Choroid plexus epithelial cell (primary cell): Measurements from ENCODE around the gene MMP24.
A peak's percentile ranks its signal among the peaks of the same experiment; 100 is the strongest.

ENCODE experiments used
- DNase-seq: peaks from one replicate; pipeline ENCODE4 v3.0.0-alpha.2; 2010; ENCODE audit warnings: low read depth
- H3K4me3 ChIP-seq: 2 replicates; pipeline ENCODE4 v1.5.1; 2011; ENCODE audit warnings: low read depth, mild to moderate bottlenecking, control low read depth, low read length, moderate library complexity
- TF ChIP-seq, protein P1 (sequence below): conservative IDR thresholded peaks from 2 replicates; pipeline ENCODE4 v1.5.1; 2011; ENCODE audit warnings: low read depth, mild to moderate bottlenecking, control low read depth, inconsistent platforms, low read length, moderate library complexity

MMP24 gene

DNA sequence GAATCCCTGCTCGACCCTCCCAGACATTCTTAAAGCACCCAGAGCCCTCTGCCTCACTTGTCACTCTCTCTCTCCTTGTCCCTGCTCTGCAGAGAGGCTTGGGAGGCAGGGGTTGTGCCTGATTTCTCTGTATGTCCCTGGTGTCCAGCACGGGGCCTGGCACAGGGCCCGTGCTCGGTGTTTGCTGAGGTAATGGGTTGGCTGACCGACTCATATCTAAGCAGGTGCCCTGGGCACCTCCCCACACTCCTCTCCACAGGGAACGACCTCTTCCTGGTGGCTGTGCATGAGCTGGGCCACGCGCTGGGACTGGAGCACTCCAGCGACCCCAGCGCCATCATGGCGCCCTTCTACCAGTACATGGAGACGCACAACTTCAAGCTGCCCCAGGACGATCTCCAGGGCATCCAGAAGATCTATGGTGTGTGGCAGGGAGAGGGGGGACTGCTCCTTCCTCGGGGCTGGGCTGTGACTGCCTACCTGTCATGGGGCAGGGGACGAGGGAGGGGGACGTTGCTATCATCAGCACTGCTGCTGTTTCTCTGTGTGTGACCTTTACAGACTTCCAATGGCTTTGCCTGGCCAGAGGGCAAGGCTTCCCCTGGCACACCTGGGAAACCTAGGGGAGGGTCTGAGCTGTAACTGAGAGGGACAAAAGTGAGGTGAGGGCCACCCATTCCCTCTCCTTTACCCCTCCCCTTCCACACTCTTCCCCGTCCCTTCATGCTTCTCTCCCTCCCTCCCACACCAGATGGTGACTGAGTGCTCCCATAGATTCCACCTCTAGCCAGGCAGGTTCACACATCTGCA, 37.2 kb downstream of the MMP24 start:
- TF ChIP-seq, protein P1, sequence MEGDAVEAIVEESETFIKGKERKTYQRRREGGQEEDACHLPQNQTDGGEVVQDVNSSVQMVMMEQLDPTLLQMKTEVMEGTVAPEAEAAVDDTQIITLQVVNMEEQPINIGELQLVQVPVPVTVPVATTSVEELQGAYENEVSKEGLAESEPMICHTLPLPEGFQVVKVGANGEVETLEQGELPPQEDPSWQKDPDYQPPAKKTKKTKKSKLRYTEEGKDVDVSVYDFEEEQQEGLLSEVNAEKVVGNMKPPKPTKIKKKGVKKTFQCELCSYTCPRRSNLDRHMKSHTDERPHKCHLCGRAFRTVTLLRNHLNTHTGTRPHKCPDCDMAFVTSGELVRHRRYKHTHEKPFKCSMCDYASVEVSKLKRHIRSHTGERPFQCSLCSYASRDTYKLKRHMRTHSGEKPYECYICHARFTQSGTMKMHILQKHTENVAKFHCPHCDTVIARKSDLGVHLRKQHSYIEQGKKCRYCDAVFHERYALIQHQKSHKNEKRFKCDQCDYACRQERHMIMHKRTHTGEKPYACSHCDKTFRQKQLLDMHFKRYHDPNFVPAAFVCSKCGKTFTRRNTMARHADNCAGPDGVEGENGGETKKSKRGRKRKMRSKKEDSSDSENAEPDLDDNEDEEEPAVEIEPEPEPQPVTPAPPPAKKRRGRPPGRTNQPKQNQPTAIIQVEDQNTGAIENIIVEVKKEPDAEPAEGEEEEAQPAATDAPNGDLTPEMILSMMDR = no peak
- DNase-seq = no peak
- H3K4me3 ChIP-seq = no peak overlapping the region

DNA sequence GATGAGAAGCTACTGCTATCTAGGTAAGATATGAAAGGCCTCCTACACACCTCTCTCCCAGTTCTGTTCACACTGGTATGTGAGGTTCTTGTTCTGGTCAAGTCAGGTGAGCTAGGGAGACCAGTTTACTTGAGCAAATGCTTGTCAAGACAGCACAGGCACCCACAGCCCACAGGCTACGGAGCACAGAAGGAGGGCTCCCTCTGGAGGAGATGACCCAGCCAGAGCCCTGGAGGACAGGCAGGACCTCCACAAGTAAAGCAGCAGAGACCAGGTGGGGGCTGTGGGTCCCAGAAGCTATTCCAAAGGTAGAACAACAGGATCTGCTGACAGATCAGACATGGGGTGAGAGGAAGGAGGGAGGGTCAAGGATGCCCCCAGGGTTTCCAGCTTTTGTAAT, 38.3 kb downstream of the MMP24 start:
- peak; percentile 45 for DNase-seq
- TF ChIP-seq, protein P1 = peak; percentile 52
- no peak overlapping the region for H3K4me3 ChIP-seq

DNA sequence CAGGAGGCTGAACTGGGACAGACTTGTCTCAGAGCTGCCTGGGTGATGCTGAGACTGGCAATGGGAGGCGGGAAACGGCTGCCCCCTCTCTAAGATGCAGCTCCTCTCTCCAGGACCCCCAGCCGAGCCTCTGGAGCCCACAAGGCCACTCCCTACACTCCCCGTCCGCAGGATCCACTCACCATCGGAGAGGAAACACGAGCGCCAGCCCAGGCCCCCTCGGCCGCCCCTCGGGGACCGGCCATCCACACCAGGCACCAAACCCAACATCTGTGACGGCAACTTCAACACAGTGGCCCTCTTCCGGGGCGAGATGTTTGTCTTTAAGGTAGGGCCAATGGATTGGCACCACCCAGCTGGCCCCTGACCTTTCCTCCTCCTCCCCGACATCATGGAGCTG, 40.6 kb downstream of the MMP24 start:
- no peak overlapping the region for H3K4me3 ChIP-seq
- TF ChIP-seq, protein P1 = no peak
- DNase-seq = no peak

DNA sequence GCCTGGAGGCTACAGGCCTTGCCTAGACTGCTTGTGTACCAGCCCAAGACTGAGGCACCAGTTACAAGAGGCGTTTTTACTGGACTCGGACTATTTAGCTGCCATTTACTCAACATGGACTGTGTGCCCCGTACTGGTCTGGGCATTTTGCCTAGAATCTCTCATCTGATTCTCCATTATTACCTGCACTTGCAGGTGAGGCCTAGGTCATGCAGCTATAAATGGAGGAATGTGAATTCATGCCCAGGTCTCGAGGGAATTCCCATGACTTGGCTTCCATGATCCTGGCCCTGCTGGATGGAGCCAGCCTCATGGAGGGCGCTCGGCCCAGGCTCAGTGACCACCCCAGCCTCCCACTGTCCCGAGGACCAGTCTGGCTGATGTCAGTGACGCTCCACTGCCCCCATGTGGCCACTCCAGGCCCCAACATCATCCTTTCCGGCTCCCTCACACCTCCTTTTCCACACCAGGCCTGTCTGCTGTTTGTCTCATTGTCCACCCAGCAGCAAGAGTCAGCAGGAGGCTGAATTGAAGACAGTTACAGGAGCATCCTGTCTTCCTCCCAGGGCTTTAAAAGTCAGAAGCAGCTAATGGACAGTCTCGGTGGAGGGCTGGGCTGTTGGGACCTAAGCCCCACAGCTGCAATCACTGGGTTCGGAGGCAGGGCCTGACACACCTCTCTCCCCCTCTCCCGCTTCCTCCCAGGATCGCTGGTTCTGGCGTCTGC, 42.7 kb downstream of the MMP24 start:
- H3K4me3 ChIP-seq = no peak overlapping the region
- TF ChIP-seq, protein P1 = peak; percentile 92
- peak; percentile 76 for DNase-seq

DNA sequence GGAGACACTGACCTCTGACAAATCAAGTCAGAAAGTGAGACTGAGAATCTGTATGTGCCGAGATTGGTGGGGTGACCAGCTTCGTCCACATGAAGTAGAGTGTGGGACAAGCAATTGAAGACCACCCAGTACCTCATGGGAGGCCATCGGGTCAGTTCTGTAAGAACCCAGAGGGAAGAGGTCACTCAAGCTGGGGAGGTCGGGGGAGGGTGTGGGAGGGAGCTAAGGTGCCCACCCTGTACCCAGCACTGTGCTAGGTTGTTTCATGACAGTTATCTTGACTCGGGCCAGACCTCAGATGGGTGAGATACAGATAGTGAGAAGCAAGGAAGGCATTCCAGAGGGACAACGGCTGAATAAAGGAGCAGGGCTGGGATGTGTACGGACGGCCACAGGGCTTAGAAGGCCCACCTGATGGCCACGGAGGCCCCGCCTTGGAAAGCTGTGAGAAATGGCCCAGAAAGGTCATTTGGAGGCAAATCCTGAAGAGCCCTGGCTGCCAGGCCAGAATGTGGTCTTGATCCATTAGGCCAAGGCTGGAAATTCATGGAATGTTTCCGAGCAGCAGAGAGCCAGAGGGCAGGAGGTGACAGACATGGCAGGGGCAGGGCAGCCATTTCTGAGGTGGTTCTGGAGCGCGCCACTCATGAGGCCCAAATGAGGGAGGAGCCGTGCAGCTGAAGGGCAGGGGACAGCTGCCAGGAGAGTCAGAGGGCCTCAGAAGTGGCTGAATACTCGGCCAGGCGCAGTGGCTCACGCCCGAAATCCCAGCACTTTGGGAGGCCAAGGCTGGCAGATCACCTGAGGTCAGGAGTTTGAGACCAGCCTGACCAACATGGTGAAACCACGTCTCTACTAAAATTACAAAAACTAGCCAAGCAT, 43.8 kb downstream of the MMP24 start:
- H3K4me3 ChIP-seq = no peak overlapping the region
- TF ChIP-seq, protein P1 = no peak
- DNase-seq = no peak

DNA sequence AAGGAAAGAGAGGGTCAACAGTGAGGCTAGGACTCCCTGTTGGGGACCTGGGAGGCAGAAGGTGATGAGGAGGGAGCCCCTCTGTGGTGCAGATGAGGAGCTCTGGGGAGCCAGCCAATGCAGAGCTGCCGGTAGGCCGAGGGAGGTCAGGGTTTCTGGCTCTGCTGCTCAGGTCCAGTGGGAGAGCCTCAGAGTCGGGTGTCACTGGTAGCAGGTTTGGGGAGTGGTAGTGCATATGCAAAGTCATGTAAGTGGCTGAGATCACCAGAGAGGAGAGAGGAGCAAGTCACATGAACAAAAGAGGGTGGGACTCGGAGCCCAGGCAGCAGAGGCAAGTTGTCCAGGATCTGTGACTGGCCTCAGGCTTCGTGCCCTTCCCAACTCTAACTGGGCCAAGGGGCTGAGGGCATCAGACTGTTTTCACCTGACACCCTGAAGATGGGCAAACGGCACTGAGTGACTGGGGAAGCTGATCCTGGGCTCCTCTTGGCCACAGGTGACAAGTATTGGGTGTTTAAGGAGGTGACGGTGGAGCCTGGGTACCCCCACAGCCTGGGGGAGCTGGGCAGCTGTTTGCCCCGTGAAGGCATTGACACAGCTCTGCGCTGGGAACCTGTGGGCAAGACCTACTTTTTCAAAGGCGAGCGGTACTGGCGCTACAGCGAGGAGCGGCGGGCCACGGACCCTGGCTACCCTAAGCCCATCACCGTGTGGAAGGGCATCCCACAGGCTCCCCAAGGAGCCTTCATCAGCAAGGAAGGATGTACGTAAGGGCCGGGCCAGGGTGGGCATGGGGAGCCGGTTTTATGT, 44.8 kb downstream of the MMP24 start:
- no peak overlapping the region for H3K4me3 ChIP-seq
- no peak for DNase-seq
- TF ChIP-seq, protein P1 = no peak
